RWPE2 (cell line): ENCODE measurements around the gene SH2D3C.
A peak's percentile ranks its signal among the peaks of the same experiment; 100 is the strongest.

ENCODE experiments used
- ATAC-seq: fragments of 200-7000 bp; cut with Tn5 transposase; 3 replicates; pipeline ENCODE4 v1.9.1; 2021; ENCODE audit warnings: low read depth
- DNase-seq: peaks from one replicate; pipeline ENCODE4 v3.0.0-alpha.2; 2020; ENCODE audit warnings: low spot score
- H3K27ac ChIP-seq: fragments of 450-650 bp; 2 replicates; pipeline ENCODE4 v1.5.1; 2017; ENCODE audit warnings: mild to moderate bottlenecking; ENCODE audit not compliant: poor library complexity, severe bottlenecking
- H3K27me3 ChIP-seq: fragments of 250-450 bp; sonication (Bioruptor Pico); 2 replicates; pipeline ENCODE4 v1.5.1; 2021; ENCODE audit warnings: mild to moderate bottlenecking, moderate library complexity; ENCODE audit not compliant: insufficient read depth, poor library complexity, severe bottlenecking
- H3K36me3 ChIP-seq: fragments of 250-450 bp; sonication (Bioruptor Pico); 2 replicates; pipeline ENCODE4 v1.5.1; 2020; ENCODE audit warnings: low read depth, mild to moderate bottlenecking, moderate library complexity
- H3K4me1 ChIP-seq: fragments of 250-450 bp; sonication (Bioruptor Pico); 2 replicates; pipeline ENCODE4 v1.5.1; 2021; ENCODE audit warnings: mild to moderate bottlenecking, moderate library complexity; ENCODE audit not compliant: insufficient read depth, poor library complexity, severe bottlenecking
- H3K4me3 ChIP-seq: fragments of 250-450 bp; sonication (Bioruptor Pico); 2 replicates; pipeline ENCODE4 v1.5.1; 2021; ENCODE audit warnings: mild to moderate bottlenecking, moderate library complexity; ENCODE audit not compliant: severe bottlenecking
- H3K9me3 ChIP-seq: fragments of 250-450 bp; sonication (Bioruptor Pico); 2 replicates; pipeline ENCODE4 v1.5.1; 2021; ENCODE audit warnings: mild to moderate bottlenecking, moderate library complexity; ENCODE audit not compliant: severe bottlenecking
- TF ChIP-seq, protein P1 (sequence below): fragments of 450-650 bp; IDR thresholded peaks from one replicate; pipeline ENCODE4 v1.5.1; 2017; ENCODE audit warnings: mild to moderate bottlenecking, moderate library complexity; ENCODE audit not compliant: poor library complexity, severe bottlenecking

Gene SH2D3C

DNA sequence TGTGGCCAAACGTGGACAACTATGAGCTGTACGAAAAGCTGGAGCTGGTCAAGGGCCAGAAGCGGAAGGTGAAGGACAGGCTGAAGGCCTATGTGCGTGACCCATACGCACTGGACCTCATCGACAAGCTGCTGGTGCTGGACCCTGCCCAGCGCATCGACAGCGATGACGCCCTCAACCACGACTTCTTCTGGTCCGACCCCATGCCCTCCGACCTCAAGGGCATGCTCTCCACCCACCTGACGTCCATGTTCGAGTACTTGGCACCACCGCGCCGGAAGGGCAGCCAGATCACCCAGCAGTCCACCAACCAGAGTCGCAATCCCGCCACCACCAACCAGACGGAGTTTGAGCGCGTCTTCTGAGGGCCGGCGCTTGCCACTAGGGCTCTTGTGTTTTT is 10.7 kb upstream of the SH2D3C start:
- H3K4me1 ChIP-seq: peaks cover 6% of the 10 kb centered on the region
- ATAC-seq (no peak), DNase-seq (no peak)
- TF ChIP-seq, protein P1, sequence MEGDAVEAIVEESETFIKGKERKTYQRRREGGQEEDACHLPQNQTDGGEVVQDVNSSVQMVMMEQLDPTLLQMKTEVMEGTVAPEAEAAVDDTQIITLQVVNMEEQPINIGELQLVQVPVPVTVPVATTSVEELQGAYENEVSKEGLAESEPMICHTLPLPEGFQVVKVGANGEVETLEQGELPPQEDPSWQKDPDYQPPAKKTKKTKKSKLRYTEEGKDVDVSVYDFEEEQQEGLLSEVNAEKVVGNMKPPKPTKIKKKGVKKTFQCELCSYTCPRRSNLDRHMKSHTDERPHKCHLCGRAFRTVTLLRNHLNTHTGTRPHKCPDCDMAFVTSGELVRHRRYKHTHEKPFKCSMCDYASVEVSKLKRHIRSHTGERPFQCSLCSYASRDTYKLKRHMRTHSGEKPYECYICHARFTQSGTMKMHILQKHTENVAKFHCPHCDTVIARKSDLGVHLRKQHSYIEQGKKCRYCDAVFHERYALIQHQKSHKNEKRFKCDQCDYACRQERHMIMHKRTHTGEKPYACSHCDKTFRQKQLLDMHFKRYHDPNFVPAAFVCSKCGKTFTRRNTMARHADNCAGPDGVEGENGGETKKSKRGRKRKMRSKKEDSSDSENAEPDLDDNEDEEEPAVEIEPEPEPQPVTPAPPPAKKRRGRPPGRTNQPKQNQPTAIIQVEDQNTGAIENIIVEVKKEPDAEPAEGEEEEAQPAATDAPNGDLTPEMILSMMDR: no peak
- peaks cover 53% of the 10 kb centered on the region for H3K36me3 ChIP-seq
- no peak overlapping the region for H3K27ac ChIP-seq
- no peaks in the 10 kb centered on the region for H3K9me3 ChIP-seq
- no peak overlapping the region for H3K4me3 ChIP-seq
- no peaks in the 10 kb centered on the region for H3K27me3 ChIP-seq

DNA sequence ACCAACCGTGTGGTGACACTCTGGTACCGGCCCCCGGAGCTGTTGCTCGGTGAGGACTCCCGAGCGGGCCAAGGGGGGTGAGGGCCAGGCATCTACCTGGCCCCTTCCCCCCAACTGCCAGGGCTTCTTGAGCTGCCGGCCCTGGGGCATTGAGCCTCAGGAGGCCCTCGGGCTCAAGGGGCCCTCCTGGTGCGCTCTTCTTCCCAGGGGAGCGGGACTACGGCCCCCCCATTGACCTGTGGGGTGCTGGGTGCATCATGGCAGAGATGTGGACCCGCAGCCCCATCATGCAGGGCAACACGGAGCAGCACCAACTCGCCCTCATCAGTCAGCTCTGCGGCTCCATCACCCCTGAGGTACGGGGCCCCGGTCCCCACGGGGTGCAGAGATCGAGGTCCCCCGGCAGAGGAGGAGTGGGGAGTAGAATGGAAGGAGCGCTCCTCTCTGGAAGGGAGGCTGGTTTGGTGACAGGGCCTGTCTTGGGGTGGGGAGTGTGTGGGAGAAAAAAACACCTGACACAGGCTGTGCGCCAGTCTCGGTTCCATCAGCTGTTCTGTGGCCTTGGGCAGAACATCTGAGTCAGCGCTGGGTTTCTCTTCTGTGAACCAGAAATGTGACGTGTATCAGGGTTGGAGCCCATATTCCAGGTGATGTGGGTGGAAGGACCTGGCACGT is 10.0 kb upstream of the SH2D3C start:
- Histone ChIP-seq H3K36me3 (peaks cover 53% of the 10 kb centered on the region), H3K4me1 (peaks cover 6% of the 10 kb centered on the region), H3K4me3 (no peak overlapping the region), H3K9me3 (no peaks in the 10 kb centered on the region), H3K27ac (no peak overlapping the region), H3K27me3 (no peaks in the 10 kb centered on the region)
- ATAC-seq (no peak), DNase-seq (no peak)
- TF ChIP-seq, protein P1: no peak

- Histone ChIP-seq H3K27ac (peak overlapping the region; percentile 82), H3K4me3 (peak overlapping the region; percentile 99), H3K36me3 (peaks cover 52% of the 10 kb centered on the region), H3K9me3 (no peaks in the 10 kb centered on the region), H3K4me1 (peaks cover 6% of the 10 kb centered on the region), H3K27me3 (no peaks in the 10 kb centered on the region)
- ATAC-seq (no peak), DNase-seq (no peak)
- TF ChIP-seq, protein P1: peak; percentile 53
Measured at GRCh38 chr9:127786773-127787104, 8.3 kb upstream of the SH2D3C start.

- Histone ChIP-seq H3K27me3 (no peaks in the 10 kb centered on the region), H3K4me1 (peaks cover 6% of the 10 kb centered on the region), H3K4me3 (peak within 1 kb of the TSS; percentile 99), H3K9me3 (no peaks in the 10 kb centered on the region), H3K27ac (peak within 1 kb of the TSS; percentile 82), H3K36me3 (peaks cover 47% of the 10 kb centered on the region)
- peak; percentile 88 for DNase-seq
- ATAC-seq: peak; percentile 81
- TF ChIP-seq, protein P1: no peak
Measured at GRCh38 chr9:127785933-127786772, 7.7 kb upstream of the SH2D3C start, which contains the start of gene CDK9. CDK9 (plus strand) TSS chr9:127786034; CDS start chr9:127786149, 115 bp downstream.
